Liver (tissue), 9 donors: ENCODE data around the gene GGCT. TPM values are rescaled to one million over a fixed set of nuclear protein-coding genes. Genes with fewer than 3 reads are reported as not detected.
"Not testable (repeated sequence)": the region's sequence is repeated elsewhere in the genome, so short reads cannot be mapped to it uniquely, and the experiment has no call there.

Experiments used
- DNase-seq: peaks from one replicate; pipeline ENCODE4 v3.0.0-alpha.2; 2017; ENCODE audit warnings: low spot score
- H3K27ac ChIP-seq, 2 donors: one replicate each; pipeline ENCODE4 v1.7.0; 2013; ENCODE audit warnings: inconsistent platforms in 2 of 2, low read length in 2 of 2, control low read depth in 1 of 2, low read depth in 1 of 2, mild to moderate bottlenecking in 1 of 2
- H3K27me3 ChIP-seq, 4 donors: one replicate each; pipeline versions ENCODE4 v1.6.1 to v1.7.0; 2013; ENCODE audit warnings: low read length in 3 of 4, inconsistent platforms in 1 of 4, mild to moderate bottlenecking in 1 of 4, moderate library complexity in 1 of 4; ENCODE audit not compliant: control insufficient read depth in 4 of 4, insufficient read depth in 4 of 4
- H3K36me3 ChIP-seq, 4 donors: one replicate each; pipeline versions ENCODE4 v1.6.1 to v1.7.0; 2013; ENCODE audit warnings: low read length in 3 of 4, mild to moderate bottlenecking in 3 of 4, low read depth in 1 of 4, moderate library complexity in 1 of 4; ENCODE audit not compliant: control insufficient read depth in 4 of 4, insufficient read depth in 3 of 4
- H3K4me1 ChIP-seq, 4 donors: one replicate each; pipeline versions ENCODE4 v1.6.1 to v1.7.0; 2013; ENCODE audit warnings: low read length in 3 of 4, mild to moderate bottlenecking in 3 of 4, moderate library complexity in 1 of 4; ENCODE audit not compliant: control insufficient read depth in 4 of 4, insufficient read depth in 4 of 4
- H3K4me3 ChIP-seq, 3 donors: one replicate each; pipeline versions ENCODE4 v1.6.1 to v1.7.0; 2013; ENCODE audit warnings: low read length in 3 of 3, control low read depth in 1 of 3, low read depth in 1 of 3, mild to moderate bottlenecking in 1 of 3
- H3K9ac ChIP-seq, 2 donors: one replicate each; pipeline ENCODE4 v1.7.0; 2013; ENCODE audit warnings: low read length in 2 of 2, mild to moderate bottlenecking in 2 of 2, moderate library complexity in 2 of 2, control low read depth in 1 of 2, low read depth in 1 of 2
- H3K9me3 ChIP-seq, 4 donors: one replicate each; pipeline versions ENCODE4 v1.6.1 to v1.7.0; 2013; ENCODE audit warnings: low read length in 3 of 4; ENCODE audit not compliant: control insufficient read depth in 4 of 4
- CTCF ChIP-seq: fragments of 150-350 bp; IDR thresholded peaks from 2 replicates; pipeline ENCODE4 v1.5.1; 2017; ENCODE audit warnings: improper control_type of control experiment, low read depth, low read length; ENCODE audit not compliant: missing input control
- NR2F2 ChIP-seq: IDR thresholded peaks from 2 replicates; pipeline ENCODE4 v1.6.1; 2016; ENCODE audit warnings: antibody characterized with exemption
- RAD21 ChIP-seq, 2 donors: IDR thresholded peaks; 2 replicates each; pipeline ENCODE4 v1.6.1; 2016; ENCODE audit warnings: antibody characterized with exemption in 2 of 2, mild to moderate bottlenecking in 2 of 2
- ZBTB33 ChIP-seq: IDR thresholded peaks from 2 replicates; pipeline ENCODE4 v1.6.1; 2016; ENCODE audit warnings: antibody characterized with exemption
- WGBS: extraction: QIAGEN DNeasy Blood & Tissue Kit; methylation state at CpG from one replicate; pipeline ENCODE4 v1.1.7; 2013; 5-methylcytosine and 5-hydroxymethylcytosine counted together
- polyA plus RNA-seq, 2 donors: library from polyadenylated mRNA; stranded (reverse) in 1 of 2; unstranded in 1 of 2; fragments of 200-250 nt in 1 of 2; fragments of >200 nt in 1 of 2; fragmentation: Nextera tagmentation in 1 of 2; extraction: Ambion mirVana in 1 of 2; gene quantifications; one replicate each; pipeline versions ENCODE4 v1.2.1 to v1.2.3, GENCODE V29; 2013 to 2015
- total RNA-seq, 2 donors: library from RNA; depleted of rRNA; stranded (reverse); fragments of >200 nt; gene quantifications; one replicate each; pipeline ENCODE4 v1.2.3, GENCODE V29; 2014
- donor health status: healthy.
- donor health status: healthy.
- donor health status: healthy.
- donor health status: healthy.
- donor health status: healthy.

GGCT gene
- total and polyA plus RNA-seq, 4 donors: 11.0 to 22.5 (median 21.3) TPM

- peaks cover 0 to 3% (median 0%) of the 10 kb centered on the region in 4 donors for H3K4me1 ChIP-seq
- no peak overlapping the region for H3K4me3 ChIP-seq
- TF ChIP-seq RAD21 (IDR thresholded peaks at IDR 0.05) (peak; percentile 77 to 79), CTCF (peak; percentile 91), ZBTB33 (no peak)
- DNase-seq: no peak
- H3K9ac ChIP-seq: no peak overlapping the region
- H3K27ac ChIP-seq: no peak overlapping the region
- no peaks in the 10 kb centered on the region for H3K27me3 ChIP-seq
- 73% methylated on average over 4 of the region's 4 CpGs for WGBS
- no peaks in the 10 kb centered on the region for H3K36me3 ChIP-seq
- no peaks in the 10 kb centered on the region for H3K9me3 ChIP-seq
Observed at GRCh38 chr7:30510124-30511075, 5.8 kb upstream of the GGCT start.

GRCh38 chr7:30509171-30509857, 4.7 kb upstream of the GGCT start:
- not testable (repeated sequence) for H3K9ac ChIP-seq, H3K27ac ChIP-seq, H3K4me1 ChIP-seq, H3K4me3 ChIP-seq, H3K27me3 ChIP-seq, H3K36me3 ChIP-seq, DNase-seq, H3K9me3 ChIP-seq
- WGBS: 69% methylated on average over 9 of the region's 9 CpGs

- not testable (repeated sequence) for H3K36me3 ChIP-seq, DNase-seq, H3K27me3 ChIP-seq, H3K9me3 ChIP-seq, H3K4me3 ChIP-seq, H3K9ac ChIP-seq, H3K27ac ChIP-seq
- 93% methylated on average over 9 of the region's 9 CpGs for WGBS
- peaks cover 3 to 15% (median 9%) of the 10 kb centered on the region in 4 donors for H3K4me1 ChIP-seq
Observed at GRCh38 chr7:30507346-30507900, 2.8 kb upstream of the GGCT start.

- 13% methylated on average over 19 of the region's 19 CpGs for WGBS
- no peak for DNase-seq
- Histone ChIP-seq H3K9ac (peak overlapping the region; percentile 30 to 92), H3K4me3 (peak overlapping the region; percentile 95 to 100 (median 99)), H3K9me3 (no peaks in the 10 kb centered on the region), H3K27me3 (no peaks in the 10 kb centered on the region), H3K4me1 (peaks cover 3 to 14% (median 9%) of the 10 kb centered on the region in 4 donors), H3K27ac (peak overlapping the region; percentile 68 to 96), H3K36me3 (no peaks in the 10 kb centered on the region)
- TF ChIP-seq NR2F2: peak; percentile 0
- no peak for TF ChIP-seq RAD21 (IDR thresholded peaks at IDR 0.05)
Observed at GRCh38 chr7:30505174-30505697, 607 bp upstream of the GGCT start.
